Activated CD4-positive, CD25-positive, alpha-beta regulatory T cell treated with anti-CD3 and anti-CD28 coated beads, Interleukin-2, amount 50 U/mL, for 24 hours (primary cell): ENCODE results near the gene TRMT112.
"Not testable (repeated sequence)": the region's sequence is repeated elsewhere in the genome, so short reads cannot be mapped to it uniquely, and the experiment has no call there.

Experiments
- ATAC-seq, 2 donors: fragments of 150-1000 bp; cut with Tn5 transposase; one replicate each; pipeline ENCODE4 v1.10.0; 2021; ENCODE audit warnings: mild to moderate bottlenecking in 1 of 2, moderate library complexity in 1 of 2

TRMT112 gene

DNA sequence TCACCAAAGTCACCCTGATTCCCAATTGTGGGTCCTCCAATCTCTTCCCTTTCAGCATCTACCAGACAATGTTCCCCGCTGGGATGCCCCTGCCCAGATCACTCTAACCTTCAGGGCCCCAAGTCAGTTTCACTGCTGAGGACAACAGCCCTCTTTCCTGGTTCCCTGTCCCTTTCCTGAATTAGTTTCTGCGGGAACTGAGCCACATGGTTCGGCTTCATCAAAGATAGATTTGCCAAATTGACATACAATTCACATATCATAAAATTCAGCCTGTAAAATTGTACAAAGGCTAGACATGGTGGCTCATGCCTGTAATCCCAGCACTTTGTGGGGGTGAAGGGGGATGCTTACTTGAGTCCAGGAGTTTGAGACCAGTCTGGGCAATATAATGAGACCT is 10.6 kb upstream of the TRMT112 start:
- ATAC-seq = no peak

DNA sequence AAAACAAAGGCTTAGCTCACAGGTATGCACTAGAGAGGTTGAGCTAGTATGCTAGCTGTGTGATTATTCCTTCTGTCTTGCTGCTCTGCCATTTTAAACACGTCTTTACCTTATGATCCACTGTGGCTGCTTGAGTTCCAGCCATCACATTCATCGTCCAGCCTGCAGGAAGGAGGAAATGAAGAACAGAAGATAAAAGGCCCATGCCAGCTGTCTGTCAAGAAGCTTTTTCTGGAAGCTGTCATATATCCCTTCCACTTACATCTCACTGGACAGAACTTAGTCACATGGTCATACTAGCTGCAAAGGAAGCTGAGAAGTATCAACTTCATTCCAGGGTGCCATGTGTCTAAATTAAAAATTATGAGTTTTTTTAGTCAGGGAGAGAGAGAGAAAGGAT is 10.0 kb upstream of the TRMT112 start:
- ATAC-seq = no peak

DNA sequence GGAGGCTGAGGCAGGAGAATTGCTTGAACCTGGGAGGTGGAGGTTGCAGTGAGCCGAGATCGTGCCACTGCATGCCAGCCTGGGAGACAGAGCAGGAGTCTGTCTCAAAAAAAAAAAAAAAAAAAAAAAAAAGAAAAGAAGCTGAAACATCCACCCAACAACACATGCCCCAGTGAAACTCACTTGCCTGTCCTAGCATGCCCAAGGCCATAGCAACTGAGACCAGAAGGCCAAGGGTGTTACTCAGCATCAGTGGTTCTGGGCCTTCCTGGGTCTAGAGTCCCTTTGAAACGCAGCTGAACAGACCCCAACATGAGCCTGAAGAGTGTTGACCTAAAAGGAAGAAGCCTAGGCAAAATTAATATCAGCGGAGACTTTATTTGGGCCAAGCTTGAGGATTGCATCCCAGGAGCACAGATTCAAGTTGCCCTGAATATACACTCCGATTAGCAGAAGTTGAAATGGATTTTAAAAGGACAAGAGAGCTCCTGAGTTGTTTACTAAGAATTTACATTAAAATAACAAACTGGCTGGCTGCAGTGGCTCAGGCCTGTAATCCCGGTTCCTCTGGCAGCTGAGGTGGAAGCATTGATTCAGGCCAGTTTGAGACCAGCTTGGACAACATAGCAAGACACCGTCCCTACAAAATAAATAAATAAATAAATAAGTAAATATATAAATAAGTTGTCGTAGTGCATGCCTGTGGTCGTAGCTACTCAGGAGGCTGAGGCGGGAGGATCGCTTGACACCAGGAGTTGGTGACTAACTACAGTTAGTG is 7.5 kb upstream of the TRMT112 start:
- ATAC-seq = no peak

DNA sequence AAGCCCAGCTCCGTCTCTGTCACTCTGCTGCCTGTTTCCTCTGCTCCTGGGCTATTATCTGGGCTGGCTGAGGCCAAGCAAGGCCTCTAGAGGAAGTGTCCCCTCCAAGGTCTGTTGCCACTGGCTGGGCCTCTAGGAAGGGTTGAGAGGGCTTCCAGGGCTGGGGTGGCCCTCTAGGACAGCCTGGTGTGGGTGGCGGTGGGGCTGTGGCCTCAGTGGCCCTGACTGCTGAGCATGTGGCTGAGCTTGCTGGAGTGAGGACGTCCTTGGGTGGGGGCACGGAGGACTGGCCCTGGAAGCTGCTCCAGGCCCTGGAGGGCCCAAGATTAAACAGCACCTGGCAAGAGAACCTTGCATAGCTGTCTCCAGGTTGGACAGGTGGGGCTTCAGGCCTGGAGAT is 6.6 kb upstream of the TRMT112 start:
- not testable (repeated sequence) for ATAC-seq

DNA sequence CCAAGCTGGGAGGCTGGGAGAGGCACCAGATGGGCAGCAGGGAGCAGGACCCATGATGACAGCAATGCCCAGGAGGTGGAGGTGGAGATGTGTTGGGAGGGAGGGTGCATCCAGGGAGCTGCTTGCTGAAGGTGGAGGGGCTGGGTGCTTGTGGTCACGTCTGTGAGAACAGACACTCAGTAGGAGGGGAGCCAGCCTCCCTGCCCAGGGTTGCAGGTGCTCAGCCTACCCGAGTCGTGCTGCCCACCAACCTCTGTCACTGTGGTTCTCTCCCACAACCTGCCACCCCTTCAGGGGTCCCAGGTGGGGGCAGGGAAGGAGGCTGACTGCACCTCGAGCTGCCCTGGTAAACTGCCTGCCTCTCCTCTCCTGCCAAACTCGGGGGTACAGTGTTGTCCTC is 6.0 kb upstream of the TRMT112 start:
- no peak for ATAC-seq

DNA sequence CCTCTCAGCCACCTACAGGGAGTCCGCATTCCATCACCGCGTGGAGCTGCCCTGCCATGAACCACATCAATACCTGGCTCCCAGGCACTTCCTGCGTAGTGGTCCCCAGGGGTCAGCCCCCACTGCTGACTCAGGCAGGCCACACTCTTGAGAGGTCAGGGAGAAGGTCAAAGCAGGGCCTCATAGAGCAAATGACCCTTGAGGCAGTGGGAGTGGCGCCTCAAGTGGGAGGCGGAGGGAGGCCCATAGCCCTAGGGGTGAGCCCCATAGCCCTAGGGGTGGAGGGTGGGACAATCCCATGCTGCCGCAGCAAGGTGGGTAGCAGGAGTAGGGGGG is 5.5 kb upstream of the TRMT112 start:
- no peak for ATAC-seq

DNA sequence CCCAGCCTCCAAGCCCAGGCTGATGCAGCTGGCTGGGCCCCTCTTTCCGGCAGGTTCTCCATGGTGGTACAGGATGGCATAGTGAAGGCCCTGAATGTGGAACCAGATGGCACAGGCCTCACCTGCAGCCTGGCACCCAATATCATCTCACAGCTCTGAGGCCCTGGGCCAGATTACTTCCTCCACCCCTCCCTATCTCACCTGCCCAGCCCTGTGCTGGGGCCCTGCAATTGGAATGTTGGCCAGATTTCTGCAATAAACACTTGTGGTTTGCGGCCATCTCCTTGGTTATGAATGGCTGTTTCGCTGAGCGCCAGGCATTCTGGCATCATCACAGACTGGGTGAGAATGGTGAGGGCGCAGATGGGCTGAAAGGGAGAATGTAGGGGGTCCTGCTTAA is 4.2 kb upstream of the TRMT112 start:
- ATAC-seq = no peak

DNA sequence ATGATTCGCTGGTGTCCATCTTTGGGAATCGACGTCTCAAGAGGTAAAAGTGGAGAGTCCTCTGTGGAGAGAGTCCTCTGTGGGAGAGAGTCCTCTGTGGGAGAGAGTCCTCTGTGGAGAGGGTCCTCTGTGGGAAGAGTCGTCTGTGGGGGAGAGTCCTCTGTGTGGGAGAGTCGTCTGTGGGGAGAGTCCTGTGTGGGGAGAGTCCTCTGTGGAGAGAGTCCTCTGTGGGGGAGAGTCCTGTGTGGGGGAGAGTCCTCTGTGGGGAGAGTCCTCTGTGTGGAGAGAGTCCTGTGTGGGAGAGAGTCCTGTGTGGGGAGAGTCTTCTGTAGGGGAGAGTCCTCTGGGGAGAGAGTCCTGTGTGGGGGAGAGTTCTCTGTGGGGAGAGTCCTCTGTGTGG is 3.7 kb upstream of the TRMT112 start:
- no peak for ATAC-seq

DNA sequence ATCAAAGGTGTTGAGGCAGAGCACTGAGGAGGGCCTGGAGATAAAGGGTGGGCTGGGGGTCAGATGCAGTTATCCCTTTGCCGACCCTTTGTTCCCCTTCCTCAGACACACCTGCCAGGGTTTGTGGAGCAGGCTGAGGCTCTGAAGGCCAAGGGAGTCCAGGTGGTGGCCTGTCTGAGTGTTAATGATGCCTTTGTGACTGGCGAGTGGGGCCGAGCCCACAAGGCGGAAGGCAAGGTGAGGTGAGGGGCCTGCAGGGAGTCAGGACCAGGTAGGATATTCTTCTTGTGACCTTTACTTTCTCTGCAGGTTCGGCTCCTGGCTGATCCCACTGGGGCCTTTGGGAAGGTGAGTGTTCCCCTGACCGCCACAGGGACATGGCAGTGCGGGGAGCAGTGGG is 3.2 kb upstream of the TRMT112 start:
- no peak for ATAC-seq

DNA sequence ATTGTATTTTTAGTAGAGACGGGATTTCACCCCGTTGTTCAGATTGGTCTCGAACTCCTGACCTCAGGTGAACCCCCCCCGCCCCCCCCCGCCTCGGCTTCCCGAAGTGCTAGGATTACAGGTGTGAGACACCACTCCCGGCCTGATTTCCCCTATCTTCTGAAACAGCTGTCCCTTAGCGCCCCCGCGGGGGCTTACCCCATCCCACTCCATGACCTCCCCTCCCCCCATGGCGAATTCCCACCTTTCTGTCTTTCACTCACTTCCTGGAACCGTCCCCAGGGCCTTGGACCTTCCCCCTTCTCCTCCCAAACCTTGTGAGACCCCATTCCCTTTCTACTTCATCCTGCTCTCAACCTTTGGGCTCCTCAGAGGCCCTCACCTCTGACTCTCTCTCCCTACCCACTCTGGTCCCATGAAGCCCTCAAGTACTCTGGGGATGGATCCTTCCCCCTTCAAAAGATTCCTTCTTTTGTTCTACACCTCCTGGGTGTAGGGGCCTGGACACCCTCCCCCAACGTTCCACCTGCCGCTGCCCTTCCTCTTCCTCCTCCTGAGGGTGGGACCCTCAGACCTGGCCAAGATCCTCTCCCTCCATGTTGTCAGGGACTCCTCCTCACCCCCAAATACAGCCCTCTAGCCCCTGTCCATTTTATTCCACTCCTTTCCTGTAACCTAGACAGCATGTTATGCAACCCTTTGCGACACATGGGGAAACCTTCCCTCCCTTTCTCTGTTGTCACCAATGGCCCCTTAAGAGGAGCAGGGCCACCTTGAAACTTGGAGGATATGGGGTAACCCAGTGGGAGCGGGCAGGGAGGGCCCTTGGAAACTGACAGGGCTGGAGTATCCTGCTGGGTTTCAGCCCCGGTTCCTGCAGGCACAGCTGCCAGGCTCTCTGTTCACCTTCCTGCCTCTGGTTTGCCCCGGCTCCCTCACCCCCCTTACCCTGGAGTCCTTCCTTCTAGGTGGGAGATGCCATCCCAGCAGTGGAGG is 1.7 kb upstream of the TRMT112 start:
- ATAC-seq = no peak

DNA sequence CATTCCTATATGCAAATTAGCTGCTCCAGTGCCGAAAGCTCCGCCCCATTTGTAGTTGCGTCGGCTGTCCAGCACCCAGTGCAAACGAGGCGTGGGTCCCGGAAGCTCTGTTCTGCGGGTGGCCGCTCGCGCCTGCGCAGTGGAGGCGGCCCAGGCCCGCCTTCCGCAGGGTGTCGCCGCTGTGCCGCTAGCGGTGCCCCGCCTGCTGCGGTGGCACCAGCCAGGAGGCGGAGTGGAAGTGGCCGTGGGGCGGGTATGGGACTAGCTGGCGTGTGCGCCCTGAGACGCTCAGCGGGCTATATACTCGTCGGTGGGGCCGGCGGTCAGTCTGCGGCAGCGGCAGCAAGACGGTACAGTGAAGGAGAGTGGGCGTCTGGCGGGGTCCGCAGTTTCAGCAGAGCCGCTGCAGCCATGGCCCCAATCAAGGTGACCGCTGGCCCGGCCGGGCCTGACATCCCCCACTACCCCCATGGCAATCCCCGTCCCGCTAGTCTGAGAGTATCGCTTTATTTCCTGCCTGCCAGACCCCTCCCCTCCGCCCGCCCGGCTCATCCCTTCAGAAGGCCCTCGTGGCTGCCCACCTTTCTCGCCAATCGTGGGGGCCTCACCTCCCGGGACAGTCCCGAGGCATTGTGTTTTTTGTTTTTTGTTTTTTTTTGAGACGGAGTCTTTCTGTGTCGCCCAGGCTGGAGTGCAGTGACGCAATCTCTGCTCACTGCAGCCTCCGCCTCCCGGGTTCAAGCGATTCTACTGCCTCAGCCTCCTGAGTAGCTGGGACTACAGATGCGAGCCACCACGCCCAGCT is 804 bp upstream of the TRMT112 start, which contains the start of gene PRDX5:
PRDX5 (plus strand) TSS at position 161 of the 805 bp plus-strand sequence; CDS start at position 256, 95 bp downstream.
- peak; percentile 80 to 81 for ATAC-seq

DNA sequence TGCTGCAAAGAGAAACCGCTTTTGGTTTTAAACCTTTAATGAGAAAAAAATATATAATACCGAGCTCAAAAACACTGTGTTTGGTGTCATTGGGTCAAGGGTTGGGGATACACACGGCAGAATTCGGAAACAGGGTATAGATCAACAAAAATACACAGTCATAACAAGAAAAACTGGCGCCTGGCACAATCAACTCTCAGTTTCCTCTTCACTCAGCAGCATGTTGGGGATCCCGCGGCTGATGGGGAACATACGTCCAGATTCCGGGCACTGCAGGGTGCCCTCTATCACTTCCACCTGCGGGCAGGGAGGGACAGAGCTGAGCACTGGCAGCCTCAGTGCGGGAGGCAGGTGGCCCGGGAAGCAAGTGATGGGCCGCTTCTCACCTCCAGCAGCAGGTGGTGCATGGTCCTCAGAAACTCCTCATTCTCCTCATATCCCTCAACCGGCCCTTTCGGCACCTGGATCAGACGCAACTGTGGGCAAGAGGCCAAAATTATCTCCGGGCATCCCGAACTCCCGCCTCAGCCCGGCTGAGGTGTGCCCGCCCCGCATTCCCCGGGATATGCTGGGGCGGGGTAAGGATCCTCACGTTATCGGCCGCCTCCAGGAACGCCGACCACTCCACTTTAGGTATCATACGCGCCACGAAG is 561 bp downstream of the TRMT112 start:
- no peak for ATAC-seq

DNA sequence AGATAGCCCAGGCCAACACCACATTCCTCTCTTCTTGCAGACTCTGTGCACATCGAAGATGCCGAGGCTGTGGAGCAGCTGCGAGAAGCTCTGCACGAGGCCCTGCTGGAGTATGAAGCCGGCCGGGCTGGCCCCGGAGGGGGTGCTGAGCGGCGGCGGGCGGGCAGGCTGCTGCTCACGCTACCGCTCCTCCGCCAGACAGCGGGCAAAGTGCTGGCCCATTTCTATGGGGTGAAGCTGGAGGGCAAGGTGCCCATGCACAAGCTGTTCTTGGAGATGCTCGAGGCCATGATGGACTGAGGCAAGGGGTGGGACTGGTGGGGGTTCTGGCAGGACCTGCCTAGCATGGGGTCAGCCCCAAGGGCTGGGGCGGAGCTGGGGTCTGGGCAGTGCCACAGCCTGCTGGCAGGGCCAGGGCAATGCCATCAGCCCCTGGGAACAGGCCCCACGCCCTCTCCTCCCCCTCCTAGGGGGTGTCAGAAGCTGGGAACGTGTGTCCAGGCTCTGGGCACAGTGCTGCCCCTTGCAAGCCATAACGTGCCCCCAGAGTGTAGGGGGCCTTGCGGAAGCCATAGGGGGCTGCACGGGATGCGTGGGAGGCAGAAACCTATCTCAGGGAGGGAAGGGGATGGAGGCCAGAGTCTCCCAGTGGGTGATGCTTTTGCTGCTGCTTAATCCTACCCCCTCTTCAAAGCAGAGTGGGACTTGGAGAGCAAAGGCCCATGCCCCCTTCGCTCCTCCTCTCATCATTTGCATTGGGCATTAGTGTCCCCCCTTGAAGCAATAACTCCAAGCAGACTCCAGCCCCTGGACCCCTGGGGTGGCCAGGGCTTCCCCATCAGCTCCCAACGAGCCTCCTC is 1.5 kb downstream of the TRMT112 start:
- ATAC-seq = not testable (repeated sequence)

DNA sequence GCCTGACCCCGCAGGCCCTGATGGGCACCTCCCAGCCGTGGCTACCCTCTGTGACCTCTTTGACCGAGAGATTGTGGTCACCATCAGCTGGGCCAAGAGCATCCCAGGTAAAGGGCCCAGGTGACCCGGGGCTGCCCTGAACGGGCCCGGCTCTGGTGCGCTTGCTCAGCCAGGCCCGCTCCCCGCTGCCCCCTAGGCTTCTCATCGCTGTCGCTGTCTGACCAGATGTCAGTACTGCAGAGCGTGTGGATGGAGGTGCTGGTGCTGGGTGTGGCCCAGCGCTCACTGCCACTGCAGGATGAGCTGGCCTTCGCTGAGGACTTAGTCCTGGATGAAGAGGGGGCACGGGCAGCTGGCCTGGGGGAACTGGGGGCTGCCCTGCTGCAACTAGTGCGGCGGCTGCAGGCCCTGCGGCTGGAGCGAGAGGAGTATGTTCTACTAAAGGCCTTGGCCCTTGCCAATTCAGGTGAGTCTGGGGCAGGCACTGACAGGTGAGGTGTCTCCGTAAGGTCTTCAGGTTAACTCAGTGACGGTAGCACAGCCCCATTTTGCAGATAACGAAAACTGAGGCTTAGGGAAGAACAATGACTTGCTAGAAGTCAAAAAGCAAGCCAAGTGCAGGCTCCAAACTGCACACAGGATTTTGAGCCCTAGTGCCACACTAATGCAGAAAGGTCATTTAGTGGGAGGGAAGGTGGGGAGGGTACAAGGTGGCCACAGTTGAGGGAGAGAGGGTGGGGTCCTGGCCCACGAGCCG is 2.4 kb downstream of the TRMT112 start:
- no peak for ATAC-seq

DNA sequence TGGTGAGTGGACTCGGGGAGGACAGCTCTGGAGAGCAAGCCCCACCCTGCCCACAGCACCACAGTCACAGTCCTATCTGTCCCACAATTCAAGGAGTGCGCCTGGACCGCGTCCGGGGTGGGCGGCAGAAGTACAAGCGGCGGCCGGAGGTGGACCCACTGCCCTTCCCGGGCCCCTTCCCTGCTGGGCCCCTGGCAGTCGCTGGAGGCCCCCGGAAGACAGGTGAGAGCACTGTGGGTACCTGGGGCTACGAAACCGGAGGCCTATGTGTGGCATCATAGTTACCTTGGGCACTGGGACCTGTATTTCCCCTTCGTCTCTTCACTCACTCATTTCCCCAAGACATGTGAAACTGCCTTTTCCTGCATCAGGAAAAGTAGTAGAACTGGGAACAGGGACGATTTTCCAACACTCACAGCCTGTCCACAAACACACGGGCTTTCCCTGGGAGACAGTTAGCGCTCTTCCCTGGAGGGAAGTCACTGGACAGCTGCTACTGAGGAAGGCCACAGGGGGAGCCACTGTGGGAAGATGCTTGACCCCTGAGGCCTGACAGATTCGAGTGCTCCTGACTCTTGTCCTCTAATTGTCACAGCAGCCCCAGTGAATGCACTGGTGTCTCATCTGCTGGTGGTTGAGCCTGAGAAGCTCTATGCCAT is 3.1 kb downstream of the TRMT112 start:
- ATAC-seq = no peak

DNA sequence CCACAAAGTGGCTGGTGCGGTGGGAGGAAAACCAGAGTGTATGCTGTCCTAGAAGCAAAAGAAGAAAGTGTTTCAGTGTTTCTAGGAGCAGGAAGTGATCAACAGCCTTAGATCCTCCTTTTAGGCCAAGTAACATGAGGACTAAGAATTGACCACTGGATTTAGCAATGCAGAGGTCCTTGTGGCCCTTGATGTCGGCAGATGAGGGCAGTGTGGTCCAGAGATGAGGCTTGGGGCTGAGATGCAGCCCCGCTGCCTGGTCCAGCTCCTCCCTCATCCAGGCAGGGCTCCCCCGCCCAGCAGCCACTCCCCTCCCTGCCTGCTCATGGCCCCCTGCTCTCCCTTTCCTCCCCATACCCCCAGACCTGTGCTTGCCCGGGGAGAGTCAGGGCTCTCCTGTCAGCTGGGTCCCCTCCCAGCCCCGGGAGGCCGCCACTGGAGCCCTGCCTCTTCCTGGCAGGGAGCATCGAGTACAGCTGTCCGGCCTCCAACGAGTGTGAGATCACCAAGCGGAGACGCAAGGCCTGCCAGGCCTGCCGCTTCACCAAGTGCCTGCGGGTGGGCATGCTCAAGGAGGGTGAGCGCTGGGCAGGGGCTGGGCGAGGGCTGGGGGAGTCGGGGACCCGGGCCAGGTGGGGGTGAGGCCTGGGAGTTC is 3.7 kb downstream of the TRMT112 start:
- no peak for ATAC-seq

DNA sequence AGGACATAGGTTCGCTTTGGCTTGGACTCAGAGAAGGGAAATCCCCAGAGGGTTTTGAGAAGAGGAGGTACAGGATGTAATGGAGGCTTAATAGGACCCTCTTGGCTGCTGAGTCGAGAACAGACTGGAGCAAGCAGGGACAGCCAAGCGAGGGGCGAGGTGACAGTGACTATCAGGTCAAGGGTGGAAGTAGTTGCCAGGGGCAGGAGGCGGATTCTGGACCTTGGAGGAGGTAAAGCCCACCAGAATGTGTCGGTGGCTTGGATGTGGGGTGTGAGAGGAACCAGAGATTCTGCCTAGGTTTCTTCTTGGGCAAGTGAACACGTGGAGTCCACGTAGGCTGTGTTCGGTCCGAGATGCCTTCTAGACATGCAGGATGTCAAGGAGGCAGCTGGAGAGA is 4.4 kb downstream of the TRMT112 start:
- no peak for ATAC-seq

DNA sequence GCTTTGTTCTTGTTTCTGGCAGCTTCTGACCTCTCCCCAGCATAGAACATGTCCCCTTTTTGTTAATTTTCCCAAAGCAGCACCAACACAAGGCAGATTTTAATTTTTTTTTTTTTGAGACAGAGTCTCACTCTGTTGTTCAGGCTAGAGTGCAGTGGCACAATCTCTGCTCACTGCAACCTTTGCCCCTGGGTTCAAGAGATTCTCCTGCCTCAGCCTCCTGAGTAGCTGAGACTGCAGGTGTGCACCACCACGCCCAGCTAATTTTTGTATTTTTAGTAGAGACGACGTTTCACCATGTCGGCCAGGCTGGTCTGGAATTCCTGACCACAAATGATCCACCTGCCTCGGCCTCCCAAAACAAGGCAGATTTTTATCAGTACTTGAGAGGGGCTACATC is 9.6 kb downstream of the TRMT112 start:
- ATAC-seq = not testable (repeated sequence)

DNA sequence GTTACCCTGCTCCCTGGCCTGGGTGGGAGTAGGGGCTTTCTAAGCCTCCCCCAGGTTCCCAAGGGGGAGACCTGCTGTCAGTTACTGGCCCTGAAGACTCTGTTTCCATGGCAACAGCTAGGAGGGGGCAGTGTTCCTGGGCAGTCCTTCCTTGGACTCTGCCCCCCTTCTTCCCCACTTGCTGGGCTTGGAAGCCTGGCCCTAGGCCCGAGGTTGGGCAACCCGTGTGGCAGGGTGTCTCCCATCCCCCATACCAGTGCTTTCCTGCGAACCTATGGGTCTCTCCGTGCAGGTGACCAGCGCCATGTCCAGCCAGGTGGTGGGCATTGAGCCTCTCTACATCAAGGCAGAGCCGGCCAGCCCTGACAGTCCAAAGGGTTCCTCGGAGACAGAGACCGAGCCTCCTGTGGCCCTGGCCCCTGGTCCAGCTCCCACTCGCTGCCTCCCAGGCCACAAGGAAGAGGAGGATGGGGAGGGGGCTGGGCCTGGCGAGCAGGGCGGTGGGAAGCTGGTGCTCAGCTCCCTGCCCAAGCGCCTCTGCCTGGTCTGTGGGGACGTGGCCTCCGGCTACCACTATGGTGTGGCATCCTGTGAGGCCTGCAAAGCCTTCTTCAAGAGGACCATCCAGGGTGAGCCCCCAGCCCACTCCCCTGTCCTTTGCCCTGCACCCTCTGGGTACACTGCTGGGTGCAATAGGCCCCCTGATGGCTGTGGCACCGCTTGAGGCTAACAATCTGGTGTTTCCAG is 10.3 kb downstream of the TRMT112 start:
- ATAC-seq = no peak
